GM19328 (cell line): ENCODE measurements around the gene FADS1.
A peak's percentile ranks its signal among the peaks of the same experiment; 100 is the strongest.

ENCODE experiments used
- ATAC-seq: cut with Tn5 transposase; IDR thresholded peaks from one replicate; pipeline ENCODE4 v1.9.1; 2021; ENCODE audit warnings: mild to moderate bottlenecking, moderate library complexity; ENCODE audit not compliant: unreplicated experiment

FADS1 gene

GRCh38 chr11:61827571-61828378 is 11.0 kb upstream of the FADS1 start, which contains the start of gene FADS2:
FADS2 (plus strand) TSS chr11:61828300; CDS start chr11:61828391, 91 bp downstream.
- peak; percentile 50 for ATAC-seq

GRCh38 chr11:61826930-61827570 is 10.2 kb upstream of the FADS1 start:
- no peak for ATAC-seq

GRCh38 chr11:61820174-61820573 is 3.4 kb upstream of the FADS1 start:
- no peak for ATAC-seq

- no peak for ATAC-seq
Observed at GRCh38 chr11:61817471-61818202, 834 bp upstream of the FADS1 start.

- ATAC-seq: peak; percentile 33
Observed at GRCh38 chr11:61815790-61816735, 740 bp downstream of the FADS1 start.

GRCh38 chr11:61814958-61815789 is 1.6 kb downstream of the FADS1 start:
- no peak for ATAC-seq

- no peak for ATAC-seq
Observed at GRCh38 chr11:61814247-61814957, 2.4 kb downstream of the FADS1 start.

- ATAC-seq: no peak
Observed at GRCh38 chr11:61812736-61813411, 3.9 kb downstream of the FADS1 start.

GRCh38 chr11:61811831-61812230 is 5.0 kb downstream of the FADS1 start:
- no peak for ATAC-seq

GRCh38 chr11:61810671-61811175 is 6.1 kb downstream of the FADS1 start:
- ATAC-seq: no peak

GRCh38 chr11:61806785-61807184 is 10.0 kb downstream of the FADS1 start:
- ATAC-seq: no peak

- ATAC-seq: no peak
Observed at GRCh38 chr11:61805146-61805545, 11.7 kb downstream of the FADS1 start.

GRCh38 chr11:61803889-61804647 is 12.7 kb downstream of the FADS1 start:
- ATAC-seq: no peak

- no peak for ATAC-seq
Observed at GRCh38 chr11:61802605-61803004, 14.2 kb downstream of the FADS1 start.

GRCh38 chr11:61800331-61801281 is 16.2 kb downstream of the FADS1 start:
- ATAC-seq: no peak

- no peak for ATAC-seq
Observed at GRCh38 chr11:61799665-61800284, 17.0 kb downstream of the FADS1 start.
